Ovary (tissue), 9 donors: ENCODE measurements around the gene PRRG2. TPM values are rescaled to one million over a fixed set of nuclear protein-coding genes. Genes with fewer than 3 reads are reported as not detected.
A peak's percentile ranks its signal among the peaks of the same experiment; 100 is the strongest.

Experiments used
- DNase-seq, 5 donors: peaks; one replicate each; pipeline ENCODE4 v3.0.0-alpha.2; 2019 to 2020
- H3K27ac ChIP-seq, 2 donors: fragments of 200-600 bp; one replicate each; pipeline versions ENCODE4 v1.5.1 to v1.8.0; 2019 to 2022
- H3K27me3 ChIP-seq: fragments of 200-600 bp; one replicate; pipeline ENCODE4 v1.8.0; 2022
- H3K36me3 ChIP-seq: fragments of 200-600 bp; sonication (generic); one replicate; pipeline ENCODE4 v1.5.1; 2019
- H3K4me1 ChIP-seq: one replicate; pipeline ENCODE4 v1.8.1; 2013; ENCODE audit warnings: mild to moderate bottlenecking, moderate library complexity; ENCODE audit not compliant: insufficient read depth
- H3K4me3 ChIP-seq: fragments of 200-600 bp; sonication (generic); one replicate; pipeline ENCODE4 v1.5.1; 2017
- H3K9me3 ChIP-seq, 2 donors: fragments of 200-600 bp in 1 of 2; sonication (generic) in 1 of 2; one replicate each; pipeline versions ENCODE4 v1.5.1 to v1.8.1; 2013 to 2019; ENCODE audit warnings: mild to moderate bottlenecking in 1 of 2, moderate library complexity in 1 of 2
- CTCF ChIP-seq, 3 donors: fragments of 450-650 bp in 2 of 3; fragments of 200-600 bp in 1 of 3; IDR thresholded peaks; one replicate each; pipeline versions ENCODE4 v1.5.1 to v1.8.0; 2016 to 2022; ENCODE audit warnings: antibody characterized with exemption in 3 of 3, mild to moderate bottlenecking in 1 of 3
- EP300 ChIP-seq: sonication (generic); formaldehyde crosslinking; IDR thresholded peaks from one replicate; pipeline ENCODE4 v1.6.1; 2017; ENCODE audit warnings: antibody characterized with exemption
- POLR2A ChIP-seq: fragments of 450-650 bp; IDR thresholded peaks from one replicate; pipeline ENCODE4 v1.6.1; 2017; ENCODE audit warnings: antibody characterized with exemption, mild to moderate bottlenecking, moderate library complexity
- whole genome bisulfite sequencing, 3 donors: extraction: QIAGEN DNeasy Blood & Tissue Kit in 1 of 3; methylation state at CpG; one replicate each; pipeline versions ENCODE4 v1.1.5 to v1.1.7; 2013 to 2017; 5-methylcytosine and 5-hydroxymethylcytosine counted together
- intact Hi-C, 4 donors: fragments of 100-400 bp; cut with DNase I; formaldehyde crosslinking; loops; one replicate each; pipeline versions ENCODE4 v1.11.0 to v1.15.1; 2022 to 2023
- polyA plus RNA-seq, 2 donors: library from polyadenylated mRNA; stranded (reverse); fragments of 200-250 nt in 1 of 2; fragments of 350-450 nt in 1 of 2; fragmentation: Illumina TruSeq in 1 of 2; extraction: RNeasy Lipid Tissue Mini Kit (QIAGEN cat#74804) in 1 of 2; gene quantifications; one replicate each; pipeline ENCODE4 v1.2.3, GENCODE V29; 2013 to 2014
- total RNA-seq, 7 donors: library from RNA; depleted of rRNA in 2 of 7; stranded (reverse); fragments of >200 nt in 2 of 7; fragmentation: NEBNext Ultra II Directional in 3 of 7; extraction: Animal tissue kit (Norgen Biotek cat#: 25700) in 3 of 7; gene quantifications; one replicate each; pipeline versions ENCODE4 v1.1.0 to v1.2.4, GENCODE V29; 2016 to 2023
- donor health status: DM: no; HTN: no; CAD: no; lungs with moderate emphysema.
- donor health status: DM: no; HTN: no; CAD: no.
- donor health status: Bipolar disorder and iron deficiency.
- donor health status: DM: yes; HTN: yes; CAD: no.
- donor health status: DM: no; HTN: no; CAD: no.
- donor health status: DM: yes; HTN: yes; CAD: no.

PRRG2 gene
- total and polyA plus RNA-seq, 9 donors = 0.65 to 4.0 (median 1.1) TPM; not detected in 3

GRCh38 chr19:49565261-49565660 is 15.9 kb upstream of the PRRG2 start:
- intact Hi-C loops = no loop called here
- Histone ChIP-seq H3K9me3 (no peaks in the 10 kb centered on the region), H3K4me1 (peaks cover 5% of the 10 kb centered on the region), H3K36me3 (no peaks in the 10 kb centered on the region), H3K4me3 (no peak overlapping the region), H3K27ac (no peak overlapping the region), H3K27me3 (no peaks in the 10 kb centered on the region)
- TF ChIP-seq CTCF (IDR thresholded peaks at IDR 0.05) (no peak), EP300 (no peak), POLR2A (no peak)
- 25 to 29% (median 29%) methylated on average over 4 of the region's 4 CpGs for WGBS, 3 donors
- no peak for DNase-seq

- H3K27ac ChIP-seq = no peak overlapping the region
- H3K36me3 ChIP-seq = no peaks in the 10 kb centered on the region
- H3K4me1 ChIP-seq = peaks cover 9% of the 10 kb centered on the region
- whole genome bisulfite sequencing, 3 donors = 97 to 100% (median 98%) methylated on average over 3 of the region's 3 CpGs
- H3K27me3 ChIP-seq = no peaks in the 10 kb centered on the region
- DNase-seq = no peak
- intact Hi-C loops = no loop called here
- TF ChIP-seq POLR2A (no peak), EP300 (no peak), CTCF (IDR thresholded peaks at IDR 0.05) (no peak)
- H3K4me3 ChIP-seq = no peak overlapping the region
- no peaks in the 10 kb centered on the region for H3K9me3 ChIP-seq
Observed at GRCh38 chr19:49566302-49566701, 14.8 kb upstream of the PRRG2 start.

- TF ChIP-seq EP300 = no peak
- no peak for TF ChIP-seq CTCF (IDR thresholded peaks at IDR 0.05)
- TF ChIP-seq POLR2A = no peak
- Histone ChIP-seq H3K9me3 (no peaks in the 10 kb centered on the region), H3K36me3 (no peaks in the 10 kb centered on the region), H3K27ac (no peak overlapping the region), H3K4me1 (peaks cover 11% of the 10 kb centered on the region), H3K4me3 (no peak overlapping the region), H3K27me3 (no peaks in the 10 kb centered on the region)
- WGBS, 3 donors = 36 to 53% (median 45%) methylated on average over 9 of the region's 9 CpGs
- DNase-seq = no peak
- intact Hi-C loops = no loop called here
Observed at GRCh38 chr19:49567861-49568441, 13.2 kb upstream of the PRRG2 start.

GRCh38 chr19:49570138-49570856 is 10.8 kb upstream of the PRRG2 start:
- peak; percentile 90 to 94 (median 93) for TF ChIP-seq CTCF (IDR thresholded peaks at IDR 0.05)
- no peak for TF ChIP-seq EP300
- intact Hi-C loops = loop anchor here in 1 of 4 donors (5.0 kb wide), 1 partner anchor 102 kb away; no protein-coding TSS in a partner anchor
- Histone ChIP-seq H3K4me3 (no peak overlapping the region), H3K27ac (peak overlapping the region in 1 of 2 donors; percentile 19), H3K9me3 (no peaks in the 10 kb centered on the region), H3K27me3 (no peaks in the 10 kb centered on the region), H3K4me1 (peaks cover 9% of the 10 kb centered on the region), H3K36me3 (no peaks in the 10 kb centered on the region)
- peak; percentile 51 to 72 (median 62) for DNase-seq
- WGBS, 3 donors = 2 to 9% (median 5%) methylated on average over 14 of the region's 14 CpGs
